ENCODE measurements around the gene CRTC2. TPM values are rescaled to one million over a fixed set of nuclear protein-coding genes. Genes with fewer than 3 reads are reported as not detected.
A peak's percentile ranks its signal among the peaks of the same experiment; 100 is the strongest.

The CRTC2 gene
- total and polyA plus RNA-seq, 9 of the 15 experiments (the other 6 are each of a cell fraction or from before 2014, with no cell fraction given): 2.7 to 26.4 (median 10.2) TPM

DNA sequence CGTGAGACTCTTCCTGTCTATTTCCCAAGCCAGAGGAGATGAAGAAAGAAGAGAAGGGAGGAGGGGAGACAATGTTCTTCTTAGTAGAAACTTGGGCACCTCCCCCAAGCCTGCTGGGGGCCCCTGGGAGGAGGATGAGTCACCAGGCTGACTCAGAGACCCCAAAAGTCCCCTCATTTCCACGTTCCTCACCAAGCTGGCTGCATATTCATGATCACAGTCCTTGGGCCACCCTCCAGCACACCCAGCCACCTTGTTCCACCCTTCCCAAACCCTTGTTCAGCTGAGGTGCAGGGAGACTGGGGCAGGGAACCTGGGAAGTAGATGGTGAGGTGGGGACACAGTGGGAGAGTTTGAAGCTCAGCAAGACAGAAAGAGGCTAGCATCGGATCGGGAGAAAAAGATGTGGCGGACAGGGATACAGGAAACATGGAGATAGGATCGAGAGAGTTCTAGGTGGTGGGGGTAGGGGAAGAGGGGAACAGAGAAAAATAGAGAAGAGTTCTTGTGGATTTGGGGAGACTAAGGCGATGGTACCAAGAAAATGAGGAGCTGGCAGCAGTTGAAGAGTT, 27.0 kb upstream of the CRTC2 start (continued):
- TF ChIP-seq, protein P1, sequence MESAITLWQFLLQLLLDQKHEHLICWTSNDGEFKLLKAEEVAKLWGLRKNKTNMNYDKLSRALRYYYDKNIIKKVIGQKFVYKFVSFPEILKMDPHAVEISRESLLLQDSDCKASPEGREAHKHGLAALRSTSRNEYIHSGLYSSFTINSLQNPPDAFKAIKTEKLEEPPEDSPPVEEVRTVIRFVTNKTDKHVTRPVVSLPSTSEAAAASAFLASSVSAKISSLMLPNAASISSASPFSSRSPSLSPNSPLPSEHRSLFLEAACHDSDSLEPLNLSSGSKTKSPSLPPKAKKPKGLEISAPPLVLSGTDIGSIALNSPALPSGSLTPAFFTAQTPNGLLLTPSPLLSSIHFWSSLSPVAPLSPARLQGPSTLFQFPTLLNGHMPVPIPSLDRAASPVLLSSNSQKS (CRISPR knock-in tag; IDR thresholded peaks at IDR 0.05): no peak
- TF ChIP-seq BACH1 (tag; IDR thresholded peaks at IDR 0.05): no peak
- no peak for TF ChIP-seq ZNF217 (CRISPR knock-in tag; IDR thresholded peaks at IDR 0.05)
- TF ChIP-seq, protein P2, sequence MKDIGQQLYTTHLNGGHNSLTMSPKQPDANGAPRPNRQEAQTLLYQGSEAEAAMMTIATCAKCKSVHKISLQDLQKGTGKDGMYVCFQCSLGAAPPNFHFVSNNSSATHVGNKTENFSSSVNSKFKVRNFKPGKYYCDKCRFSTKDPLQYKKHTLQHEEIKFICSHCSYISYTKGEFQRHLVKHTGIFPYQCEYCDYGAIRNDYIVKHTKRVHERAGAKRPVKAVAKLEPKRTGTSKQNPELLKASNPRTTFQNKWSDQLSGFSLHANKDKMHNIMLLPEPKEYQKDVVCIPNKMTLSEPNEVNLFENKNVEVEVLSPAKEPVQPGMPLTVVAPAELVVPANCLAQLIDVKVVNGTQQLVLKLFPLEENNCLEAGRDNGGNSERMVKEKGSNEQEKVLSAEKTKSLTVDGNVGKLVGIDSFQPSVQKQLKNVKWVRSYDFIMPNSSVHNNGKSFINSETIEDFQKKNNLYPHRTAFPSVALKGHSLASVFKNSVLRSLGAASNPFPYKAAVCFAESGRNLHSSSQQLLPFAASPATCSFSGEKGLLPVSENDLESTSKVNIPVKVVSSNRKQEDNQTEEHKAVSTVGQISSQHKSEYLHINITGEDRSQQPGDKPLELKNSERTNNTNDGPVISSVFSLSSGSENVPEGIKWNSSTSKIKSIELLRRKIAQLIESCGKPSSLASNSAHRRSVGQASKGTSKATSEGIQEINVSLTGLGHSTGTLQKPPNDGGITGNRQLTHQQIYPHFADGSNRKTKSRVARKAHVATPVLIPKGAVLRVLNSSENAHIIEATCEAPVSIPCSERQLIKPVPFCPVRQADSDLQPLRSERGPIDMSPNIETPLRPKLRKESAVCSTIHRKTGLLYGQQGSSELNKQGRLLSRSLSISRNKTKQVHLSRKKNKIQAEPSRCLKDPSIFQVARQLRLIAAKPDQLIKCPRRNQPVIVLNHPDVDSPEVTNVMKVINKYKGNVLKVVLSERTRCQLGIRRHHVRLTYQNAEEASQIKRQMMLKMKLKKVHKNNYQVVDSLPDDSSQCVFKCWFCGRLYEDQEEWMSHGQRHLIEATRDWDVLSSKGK (CRISPR knock-in tag; IDR thresholded peaks at IDR 0.05): no peak
- TF ChIP-seq MECOM (CRISPR knock-in tag; IDR thresholded peaks at IDR 0.05): no peak
- TF ChIP-seq, protein P3, sequence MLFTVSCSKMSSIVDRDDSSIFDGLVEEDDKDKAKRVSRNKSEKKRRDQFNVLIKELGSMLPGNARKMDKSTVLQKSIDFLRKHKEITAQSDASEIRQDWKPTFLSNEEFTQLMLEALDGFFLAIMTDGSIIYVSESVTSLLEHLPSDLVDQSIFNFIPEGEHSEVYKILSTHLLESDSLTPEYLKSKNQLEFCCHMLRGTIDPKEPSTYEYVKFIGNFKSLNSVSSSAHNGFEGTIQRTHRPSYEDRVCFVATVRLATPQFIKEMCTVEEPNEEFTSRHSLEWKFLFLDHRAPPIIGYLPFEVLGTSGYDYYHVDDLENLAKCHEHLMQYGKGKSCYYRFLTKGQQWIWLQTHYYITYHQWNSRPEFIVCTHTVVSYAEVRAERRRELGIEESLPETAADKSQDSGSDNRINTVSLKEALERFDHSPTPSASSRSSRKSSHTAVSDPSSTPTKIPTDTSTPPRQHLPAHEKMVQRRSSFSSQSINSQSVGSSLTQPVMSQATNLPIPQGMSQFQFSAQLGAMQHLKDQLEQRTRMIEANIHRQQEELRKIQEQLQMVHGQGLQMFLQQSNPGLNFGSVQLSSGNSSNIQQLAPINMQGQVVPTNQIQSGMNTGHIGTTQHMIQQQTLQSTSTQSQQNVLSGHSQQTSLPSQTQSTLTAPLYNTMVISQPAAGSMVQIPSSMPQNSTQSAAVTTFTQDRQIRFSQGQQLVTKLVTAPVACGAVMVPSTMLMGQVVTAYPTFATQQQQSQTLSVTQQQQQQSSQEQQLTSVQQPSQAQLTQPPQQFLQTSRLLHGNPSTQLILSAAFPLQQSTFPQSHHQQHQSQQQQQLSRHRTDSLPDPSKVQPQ (CRISPR knock-in tag; IDR thresholded peaks at IDR 0.05; ENCODE audit: borderline replicate concordance): no peak
- TF ChIP-seq, protein P4, sequence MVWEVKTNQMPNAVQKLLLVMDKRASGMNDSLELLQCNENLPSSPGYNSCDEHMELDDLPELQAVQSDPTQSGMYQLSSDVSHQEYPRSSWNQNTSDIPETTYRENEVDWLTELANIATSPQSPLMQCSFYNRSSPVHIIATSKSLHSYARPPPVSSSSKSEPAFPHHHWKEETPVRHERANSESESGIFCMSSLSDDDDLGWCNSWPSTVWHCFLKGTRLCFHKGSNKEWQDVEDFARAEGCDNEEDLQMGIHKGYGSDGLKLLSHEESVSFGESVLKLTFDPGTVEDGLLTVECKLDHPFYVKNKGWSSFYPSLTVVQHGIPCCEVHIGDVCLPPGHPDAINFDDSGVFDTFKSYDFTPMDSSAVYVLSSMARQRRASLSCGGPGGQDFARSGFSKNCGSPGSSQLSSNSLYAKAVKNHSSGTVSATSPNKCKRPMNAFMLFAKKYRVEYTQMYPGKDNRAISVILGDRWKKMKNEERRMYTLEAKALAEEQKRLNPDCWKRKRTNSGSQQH (CRISPR knock-in tag; IDR thresholded peaks at IDR 0.05): 0 out of 2 replicates have a peak, but pooled peaks have one; percentile 35
- no peak for TF ChIP-seq NRF1 (conservative IDR thresholded peaks at IDR 0.05 in 1 of 2, IDR thresholded peaks at IDR 0.05 in 1 of 2)
- no peak for TF ChIP-seq SREBF1 (IDR thresholded peaks at IDR 0.05; ENCODE audit: borderline replicate concordance, low read depth, low read length)
- 0 out of 2 replicates have a peak, but pooled peaks have one; percentile 28 for TF ChIP-seq EP400 (IDR thresholded peaks at IDR 0.05)
- TF ChIP-seq, protein P5, sequence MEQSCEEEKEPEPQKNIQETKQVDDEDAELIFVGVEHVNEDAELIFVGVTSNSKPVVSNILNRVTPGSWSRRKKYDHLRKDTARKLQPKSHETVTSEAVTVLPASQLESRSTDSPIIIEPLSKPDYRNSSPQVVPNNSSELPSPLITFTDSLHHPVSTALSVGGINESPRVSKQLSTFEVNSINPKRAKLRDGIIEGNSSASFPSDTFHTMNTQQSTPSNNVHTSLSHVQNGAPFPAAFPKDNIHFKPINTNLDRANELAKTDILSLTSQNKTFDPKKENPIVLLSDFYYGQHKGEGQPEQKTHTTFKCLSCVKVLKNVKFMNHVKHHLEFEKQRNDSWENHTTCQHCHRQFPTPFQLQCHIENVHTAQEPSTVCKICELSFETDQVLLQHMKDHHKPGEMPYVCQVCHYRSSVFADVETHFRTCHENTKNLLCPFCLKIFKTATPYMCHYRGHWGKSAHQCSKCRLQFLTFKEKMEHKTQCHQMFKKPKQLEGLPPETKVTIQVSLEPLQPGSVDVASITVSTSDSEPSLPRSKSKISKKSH (CRISPR knock-in tag; IDR thresholded peaks at IDR 0.05): no peak
- no peak for TF ChIP-seq SLC30A9 (CRISPR knock-in tag; IDR thresholded peaks at IDR 0.05)
- no peak for TF ChIP-seq PTBP1 (IDR thresholded peaks at IDR 0.05; ENCODE audit: low read depth, low read length)
- 0 out of 2 replicates have a peak, but pooled peaks have one; percentile 16 for TF ChIP-seq SOX6 (IDR thresholded peaks at IDR 0.05)
- TF ChIP-seq ZNF311 (CRISPR knock-in tag; IDR thresholded peaks at IDR 0.05): no peak
- TF ChIP-seq TSC22D4 (tag; IDR thresholded peaks at IDR 0.05): no peak
- TF ChIP-seq, protein P6, sequence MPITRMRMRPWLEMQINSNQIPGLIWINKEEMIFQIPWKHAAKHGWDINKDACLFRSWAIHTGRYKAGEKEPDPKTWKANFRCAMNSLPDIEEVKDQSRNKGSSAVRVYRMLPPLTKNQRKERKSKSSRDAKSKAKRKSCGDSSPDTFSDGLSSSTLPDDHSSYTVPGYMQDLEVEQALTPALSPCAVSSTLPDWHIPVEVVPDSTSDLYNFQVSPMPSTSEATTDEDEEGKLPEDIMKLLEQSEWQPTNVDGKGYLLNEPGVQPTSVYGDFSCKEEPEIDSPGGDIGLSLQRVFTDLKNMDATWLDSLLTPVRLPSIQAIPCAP (CRISPR knock-in tag; IDR thresholded peaks at IDR 0.05; ENCODE audit: borderline replicate concordance): no peak

Data from K562 (cell line).